ENCODE results near the gene HOMER2. TPM values are rescaled to one million over a fixed set of nuclear protein-coding genes. Genes with fewer than 3 reads are reported as not detected.
"Not testable (repeated sequence)": the region's sequence is repeated elsewhere in the genome, so short reads cannot be mapped to it uniquely, and the experiment has no call there.

HOMER2 gene
- total RNA-seq, result 55.1 TPM
- long read RNA-seq, transcript HOMER2-201 (9 exons, 1,990 nt), result minor isoform, 5 of 150 reads
- long read RNA-seq, transcript HOMER2-202 (9 exons, 1,950 nt), result major isoform, 129 of 150 reads
- long read RNA-seq, partial matches to known transcripts, result 5 of 150 reads
- long read RNA-seq, other reads (novel, unspliced or antisense), result 11 of 150 reads

GRCh38 chr15:82952158-82953081 lies at the start of gene HOMER2:
HOMER2 (minus strand) TSS chr15:82952720; CDS start chr15:82952535, 185 bp downstream.
- peak; percentile 54 for DNase-seq
- ATAC-seq (ENCODE audit: poor library complexity), result peak; percentile 71
- intact Hi-C loops (cut with DNase I), result no loop called here

GRCh38 chr15:83000672-83001031 lies 48.1 kb upstream of the HOMER2 start:
- intact Hi-C loops (cut with DNase I), result loop anchor here (5.0 kb wide), 1 partner anchor 153 kb away; no protein-coding TSS in a partner anchor
- not testable (repeated sequence) for DNase-seq; ATAC-seq (ENCODE audit: poor library complexity)

DNA sequence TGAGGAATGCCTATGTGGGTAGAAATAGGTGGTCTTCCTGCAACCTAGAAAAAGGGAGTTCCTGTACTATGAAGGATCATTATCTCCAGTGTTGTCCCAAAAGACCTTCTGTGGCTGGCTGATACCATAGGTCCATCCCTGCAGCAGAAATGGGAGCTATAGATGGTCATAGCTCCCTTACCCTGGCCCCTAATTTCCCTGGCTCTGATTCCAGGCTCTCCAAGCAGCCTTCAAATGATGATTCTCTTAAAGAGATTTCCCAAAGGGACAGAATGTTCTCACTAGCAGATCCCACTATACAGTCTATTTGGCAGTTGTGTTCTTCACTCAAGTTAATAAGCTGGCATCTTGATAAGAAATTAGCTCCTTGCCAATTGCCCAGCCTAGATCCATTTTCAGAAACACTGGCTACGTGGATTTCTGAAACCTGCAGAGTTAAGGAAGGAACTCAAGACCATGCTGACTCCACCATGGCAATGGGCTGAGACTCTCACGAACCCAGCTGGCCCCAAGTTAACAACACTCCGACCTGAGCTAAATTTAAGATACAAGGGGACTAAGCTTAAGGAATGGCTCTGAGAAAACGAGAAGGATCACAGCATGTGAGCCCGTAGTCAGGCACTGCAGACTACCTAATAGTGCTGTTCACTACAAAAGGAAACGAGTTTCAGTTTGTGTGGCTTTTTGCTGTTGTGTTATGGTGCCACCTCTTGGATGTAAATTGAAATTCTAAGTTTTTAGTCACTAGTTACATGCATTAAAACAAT lies 47.6 kb upstream of the HOMER2 start:
- DNase-seq (no peak), ATAC-seq (ENCODE audit: poor library complexity) (peak; percentile 86)
- intact Hi-C loops (cut with DNase I), result loop anchor here (5.0 kb wide), 1 partner anchor 153 kb away; no protein-coding TSS in a partner anchor

GRCh38 chr15:82999426-82999825 lies 46.9 kb upstream of the HOMER2 start:
- ATAC-seq (ENCODE audit: poor library complexity) (no peak), DNase-seq (no peak)
- intact Hi-C loops (cut with DNase I), result no loop called here

- intact Hi-C loops (cut with DNase I), result no loop called here
- DNase-seq, result no peak
- ATAC-seq (ENCODE audit: poor library complexity), result no peak
Observed at GRCh38 chr15:82995938-82996337, 43.4 kb upstream of the HOMER2 start.

DNA sequence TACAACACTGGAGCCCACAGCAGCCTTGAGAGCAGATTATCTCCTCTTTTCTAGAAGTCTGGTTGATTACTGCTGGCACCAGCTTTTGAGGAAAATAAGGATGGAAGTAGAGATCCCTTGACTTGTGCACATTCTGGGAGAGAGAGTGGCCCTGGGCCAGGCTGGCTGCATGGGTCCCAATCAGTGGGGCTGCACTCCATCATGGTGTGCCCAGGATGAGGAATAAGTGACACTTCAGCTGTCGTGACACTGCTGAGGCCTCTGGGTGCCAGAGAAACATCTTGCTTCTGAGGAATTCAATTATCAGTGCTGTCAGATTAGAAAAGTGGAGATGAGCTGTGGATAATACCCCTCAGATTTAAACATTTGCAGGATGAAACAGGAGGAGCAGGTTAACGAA lies 42.6 kb upstream of the HOMER2 start:
- no peak for ATAC-seq (ENCODE audit: poor library complexity)
- no peak for DNase-seq
- intact Hi-C loops (cut with DNase I), result no loop called here

GRCh38 chr15:82993144-82993543 lies 40.6 kb upstream of the HOMER2 start:
- intact Hi-C loops (cut with DNase I), result no loop called here
- DNase-seq (no peak), ATAC-seq (ENCODE audit: poor library complexity) (no peak)

GRCh38 chr15:82992436-82992998 lies 40.0 kb upstream of the HOMER2 start:
- DNase-seq (no peak), ATAC-seq (ENCODE audit: poor library complexity) (no peak)
- intact Hi-C loops (cut with DNase I), result no loop called here

DNA sequence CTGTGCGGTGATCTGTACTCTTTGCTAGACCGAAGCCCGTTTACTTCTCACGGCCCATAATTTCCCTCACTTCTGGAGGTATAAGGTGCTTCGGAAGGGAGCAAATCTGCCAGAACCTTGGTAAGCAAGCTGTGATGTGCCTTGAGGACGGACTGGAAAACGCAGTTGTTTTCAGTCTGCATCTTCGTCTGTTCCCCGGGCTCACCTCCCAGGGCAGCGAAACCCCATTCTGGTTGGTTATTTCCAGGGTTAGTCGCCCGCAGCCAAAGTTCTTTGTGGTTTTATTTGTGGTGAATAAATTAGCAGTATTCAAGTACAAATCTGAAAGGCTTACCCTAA lies 33.9 kb upstream of the HOMER2 start:
- no peak for ATAC-seq (ENCODE audit: poor library complexity)
- DNase-seq, result no peak
- intact Hi-C loops (cut with DNase I), result loop anchor here (10.0 kb wide), 1 partner anchor 442 kb away; the partner anchor contains the start of gene RPS17

GRCh38 chr15:82985688-82986441 lies 33.3 kb upstream of the HOMER2 start, which contains the start of gene RAMAC:
RAMAC (plus strand) TSS chr15:82986210; CDS start chr15:82989019, 2,809 bp downstream.
- peak; percentile 95 for DNase-seq
- intact Hi-C loops (cut with DNase I), result loop anchor here (10.0 kb wide), 1 partner anchor 441 kb away; the partner anchor contains the start of gene RPS17
- ATAC-seq (ENCODE audit: poor library complexity), result peak; percentile 99

DNA sequence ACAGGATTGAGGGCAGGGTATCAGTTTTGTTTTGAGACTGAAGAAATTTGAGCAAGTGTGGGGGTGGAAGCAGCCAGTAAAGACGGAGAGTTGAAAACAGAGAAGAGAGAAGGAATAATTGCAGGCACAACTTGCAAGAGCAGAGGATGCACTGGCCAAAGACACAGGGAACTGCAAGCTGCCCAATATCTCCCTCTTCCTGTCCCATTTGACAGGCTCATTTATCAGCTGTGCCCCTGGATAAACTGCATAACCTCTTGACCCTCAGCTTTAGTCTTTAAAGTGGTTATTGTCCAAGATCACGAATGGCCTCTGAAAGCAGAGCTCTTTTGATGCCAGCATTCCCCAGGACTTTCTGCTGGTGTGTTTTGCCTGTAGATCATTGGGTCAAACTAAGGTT lies 28.5 kb upstream of the HOMER2 start:
- intact Hi-C loops (cut with DNase I), result loop anchor here (10.0 kb wide), 1 partner anchor 436 kb away; the partner anchor contains the start of gene RPS17
- DNase-seq, result no peak
- ATAC-seq (ENCODE audit: poor library complexity), result no peak

DNA sequence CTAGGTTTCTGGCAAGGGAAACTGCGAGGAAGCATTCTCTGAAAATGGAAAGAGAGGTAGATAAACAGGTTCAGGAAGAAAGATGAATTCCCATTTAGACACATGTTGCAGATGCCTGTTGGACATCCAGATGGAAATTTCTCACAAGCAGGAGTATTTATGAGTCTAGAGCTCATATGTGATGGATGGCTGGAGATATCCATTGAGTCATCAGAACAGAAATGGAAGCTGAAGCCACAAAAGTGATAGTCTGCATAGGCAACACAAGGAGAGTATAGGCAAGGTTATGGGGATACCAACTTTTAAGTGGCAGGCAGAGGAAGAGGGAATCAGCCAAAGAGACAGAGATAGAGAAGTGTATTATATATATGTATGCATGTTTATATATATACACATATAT lies 27.2 kb upstream of the HOMER2 start:
- intact Hi-C loops (cut with DNase I), result loop anchor here (10.0 kb wide), 1 partner anchor 435 kb away; the partner anchor contains the start of gene RPS17
- ATAC-seq (ENCODE audit: poor library complexity) (no peak), DNase-seq (no peak)

- ATAC-seq (ENCODE audit: poor library complexity), result no peak
- intact Hi-C loops (cut with DNase I), result no loop called here
Observed at GRCh38 chr15:82978438-82978837, 25.9 kb upstream of the HOMER2 start.

GRCh38 chr15:82977076-82977475 lies 24.6 kb upstream of the HOMER2 start:
- ATAC-seq (ENCODE audit: poor library complexity), result no peak
- intact Hi-C loops (cut with DNase I), result no loop called here
- no peak for DNase-seq

More at GRCh38 chr15:82978438-82978837, 25.9 kb upstream of the HOMER2 start:
- DNase-seq, result no peak

DNA sequence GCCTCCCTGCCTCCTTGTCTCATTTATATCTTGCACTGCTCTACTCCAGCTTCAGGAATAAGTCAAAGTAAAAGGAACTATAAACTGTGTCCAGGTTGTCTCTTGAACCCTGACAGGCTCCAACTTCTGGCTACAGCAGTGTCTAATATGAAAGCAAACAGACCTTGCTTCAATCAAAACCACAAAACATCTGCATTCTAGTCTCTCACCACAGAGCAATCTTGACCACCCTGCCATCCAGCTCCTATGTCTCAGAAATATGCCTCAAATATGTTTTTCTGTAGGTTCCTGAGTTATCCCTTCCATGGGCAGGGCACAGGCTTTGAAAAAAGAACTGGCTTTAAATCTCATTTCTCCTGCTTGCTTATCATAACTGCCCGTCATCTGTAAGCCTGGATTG lies 20.5 kb upstream of the HOMER2 start:
- intact Hi-C loops (cut with DNase I), result no loop called here
- DNase-seq (no peak), ATAC-seq (ENCODE audit: poor library complexity) (no peak)

GRCh38 chr15:82971218-82971984 lies 18.9 kb upstream of the HOMER2 start:
- DNase-seq, result no peak
- peak; percentile 76 for ATAC-seq (ENCODE audit: poor library complexity)
- intact Hi-C loops (cut with DNase I), result no loop called here

GRCh38 chr15:82970696-82971095 lies 18.2 kb upstream of the HOMER2 start:
- intact Hi-C loops (cut with DNase I), result no loop called here
- ATAC-seq (ENCODE audit: poor library complexity) (peak; percentile 75), DNase-seq (no peak)

Data from Right ventricle myocardium superior (tissue), 1 donor.